MM.1S (cell line): Measurements from ENCODE around the gene RBBP6.

Experiments
- CTCF ChIP-seq: fragments of 300-600 bp; sonication (generic); IDR thresholded peaks from 2 replicates; pipeline ENCODE4 v1.5.1; 2016; ENCODE audit warnings: antibody characterized with exemption, low read length, mixed read lengths
- EZH2 ChIP-seq: fragments of 300-600 bp; sonication (generic); optimal IDR thresholded peaks from 2 replicates; pipeline ENCODE3; 2017; ENCODE audit warnings: low read depth, mild to moderate bottlenecking, antibody characterized with exemption, low read length, mixed read lengths

- TF ChIP-seq CTCF (no peak), EZH2 (no peak)
Observed at GRCh38 chr16:24580665-24581064, 41.3 kb downstream of the RBBP6 start.
